ENCODE results near the gene RARS1. TPM values are rescaled to one million over a fixed set of nuclear protein-coding genes. Genes with fewer than 3 reads are reported as not detected.
A peak's percentile ranks its signal among the peaks of the same experiment; 100 is the strongest.

RARS1 gene
- 279 TPM for total RNA-seq

- peak; percentile 91 for DNase-seq
Measured at GRCh38 chr5:168486136-168486879, at the start of gene RARS1. RARS1 (plus strand) TSS chr5:168486471; CDS start chr5:168486499, 28 bp downstream.

DNA sequence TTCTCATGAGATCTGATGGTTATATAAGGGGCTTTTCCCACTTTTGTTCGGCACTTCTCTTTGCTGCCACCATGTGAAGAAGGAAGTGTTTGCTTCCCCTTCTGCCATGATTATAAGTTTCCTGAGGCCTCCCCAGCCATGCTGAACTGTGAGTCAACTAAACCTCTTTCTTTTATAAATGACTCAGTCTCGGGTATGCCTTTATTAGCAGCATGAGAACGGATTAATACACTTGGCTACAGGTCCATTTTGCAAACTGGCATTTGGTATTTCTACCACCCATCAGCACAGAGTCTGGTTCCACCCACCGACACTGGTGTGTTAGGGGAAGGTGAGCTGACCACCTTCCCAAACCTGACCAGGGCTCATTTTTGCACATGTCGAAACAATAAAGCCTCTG is 47.9 kb upstream of the RARS1 start:
- no peak for DNase-seq

DNA sequence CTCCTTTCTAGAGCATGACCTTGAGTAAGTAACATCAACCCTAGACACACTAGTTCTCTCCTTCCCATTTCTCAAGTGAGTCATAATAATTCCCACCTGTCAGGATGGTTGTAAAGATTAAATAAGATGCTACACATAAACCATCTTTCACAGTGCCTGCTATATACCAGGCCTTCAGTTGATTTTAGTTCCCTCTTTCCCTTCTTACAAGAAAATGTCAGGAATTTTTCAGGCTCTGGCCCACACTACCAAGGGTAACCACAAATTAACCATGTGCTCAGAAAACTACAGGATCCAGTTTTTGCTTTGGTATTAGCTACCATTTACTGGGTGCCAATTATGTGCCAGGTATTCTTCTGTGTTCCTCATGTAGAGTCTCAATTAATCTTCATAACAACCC is 42.7 kb upstream of the RARS1 start:
- DNase-seq, result no peak

- no peak for DNase-seq
Measured at GRCh38 chr5:168443950-168444700, 42.1 kb upstream of the RARS1 start.

- DNase-seq, result no peak
Measured at GRCh38 chr5:168446983-168447619, 39.2 kb upstream of the RARS1 start.

DNA sequence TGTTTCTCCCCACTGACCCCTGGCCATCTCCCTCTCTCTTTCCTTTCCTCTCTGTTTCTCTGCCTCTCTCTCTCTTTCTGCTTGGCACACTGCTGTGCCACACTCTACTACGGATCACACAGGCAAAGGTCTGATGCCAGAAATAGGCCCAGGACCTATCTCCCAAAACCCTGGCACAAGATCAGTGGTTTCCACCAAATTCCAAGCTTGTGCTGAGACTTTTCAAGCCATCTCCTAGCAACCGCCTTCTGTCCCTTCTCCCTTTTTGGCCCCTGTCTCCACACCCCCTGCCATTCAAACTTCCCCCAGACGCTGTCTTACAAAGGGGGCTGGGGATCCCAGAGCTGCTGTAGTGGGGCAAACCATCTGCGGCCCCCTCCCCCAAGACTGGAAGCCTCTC is 38.5 kb upstream of the RARS1 start:
- no peak for DNase-seq

GRCh38 chr5:168449166-168449565 is 37.1 kb upstream of the RARS1 start:
- DNase-seq, result no peak

- no peak for DNase-seq
Measured at GRCh38 chr5:168451565-168451964, 34.7 kb upstream of the RARS1 start.

GRCh38 chr5:168455201-168455600 is 31.1 kb upstream of the RARS1 start:
- DNase-seq, result no peak

GRCh38 chr5:168457542-168457941 is 28.7 kb upstream of the RARS1 start:
- no peak for DNase-seq

- DNase-seq, result no peak
Measured at GRCh38 chr5:168460606-168461005, 25.7 kb upstream of the RARS1 start.

- no peak for DNase-seq
Measured at GRCh38 chr5:168463081-168463480, 23.2 kb upstream of the RARS1 start.

DNA sequence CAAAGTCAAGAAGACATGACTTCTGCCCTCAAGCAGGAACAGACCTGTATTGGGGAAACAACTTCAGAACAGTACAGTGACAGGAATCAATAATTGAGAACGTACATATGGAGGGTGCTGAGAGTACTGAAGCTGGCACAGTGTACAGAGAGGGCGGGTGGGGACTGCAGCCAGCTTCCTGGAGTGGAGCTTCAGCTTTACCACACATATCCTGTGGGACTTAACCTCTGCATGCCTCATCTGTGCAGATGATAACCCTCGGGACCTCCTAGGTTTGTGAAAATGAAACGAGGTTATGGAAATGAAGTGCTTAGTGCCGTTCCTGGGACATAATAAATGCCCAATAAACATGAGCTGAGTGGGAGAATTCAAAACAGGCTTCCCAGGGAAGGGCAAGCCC is 22.1 kb upstream of the RARS1 start:
- DNase-seq, result no peak

DNA sequence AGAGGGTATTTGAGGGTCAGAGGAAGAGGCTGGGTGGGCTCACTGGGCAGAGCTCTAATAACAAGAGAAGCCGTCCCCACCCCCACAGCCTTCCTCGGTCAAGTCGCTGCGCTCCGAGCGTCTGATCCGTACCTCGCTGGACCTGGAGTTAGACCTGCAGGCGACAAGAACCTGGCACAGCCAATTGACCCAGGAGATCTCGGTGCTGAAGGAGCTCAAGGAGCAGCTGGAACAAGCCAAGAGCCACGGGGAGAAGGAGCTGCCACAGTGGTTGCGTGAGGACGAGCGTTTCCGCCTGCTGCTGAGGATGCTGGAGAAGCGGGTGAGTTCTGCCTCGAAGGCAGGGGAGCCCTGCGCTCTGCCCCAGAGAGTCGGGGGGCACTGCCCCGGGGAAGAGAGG is 21.6 kb upstream of the RARS1 start:
- DNase-seq, result no peak

GRCh38 chr5:168467755-168468330 is 18.4 kb upstream of the RARS1 start:
- no peak for DNase-seq

GRCh38 chr5:168468836-168469235 is 17.4 kb upstream of the RARS1 start:
- no peak for DNase-seq

GRCh38 chr5:168469816-168470215 is 16.5 kb upstream of the RARS1 start:
- DNase-seq, result no peak

DNA sequence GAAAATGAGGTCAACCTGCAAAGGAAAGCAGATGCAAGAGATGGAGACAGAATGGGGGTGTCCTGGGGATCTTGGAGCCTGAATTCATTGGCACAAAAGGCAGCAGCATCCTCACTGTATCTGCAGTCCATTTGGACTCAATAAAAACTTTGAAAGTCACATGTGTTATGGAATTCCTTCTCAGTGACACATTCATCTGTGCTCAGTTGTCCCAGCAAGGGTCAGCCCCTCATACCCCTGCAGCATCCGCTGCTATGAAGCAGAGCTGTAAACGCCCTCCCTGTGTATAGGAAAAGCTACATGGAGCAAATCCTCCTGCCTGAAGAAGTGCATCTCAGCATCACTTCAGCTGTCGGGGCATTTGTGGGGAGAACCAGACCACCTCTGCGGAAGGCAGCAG is 14.5 kb upstream of the RARS1 start:
- no peak for DNase-seq

DNA sequence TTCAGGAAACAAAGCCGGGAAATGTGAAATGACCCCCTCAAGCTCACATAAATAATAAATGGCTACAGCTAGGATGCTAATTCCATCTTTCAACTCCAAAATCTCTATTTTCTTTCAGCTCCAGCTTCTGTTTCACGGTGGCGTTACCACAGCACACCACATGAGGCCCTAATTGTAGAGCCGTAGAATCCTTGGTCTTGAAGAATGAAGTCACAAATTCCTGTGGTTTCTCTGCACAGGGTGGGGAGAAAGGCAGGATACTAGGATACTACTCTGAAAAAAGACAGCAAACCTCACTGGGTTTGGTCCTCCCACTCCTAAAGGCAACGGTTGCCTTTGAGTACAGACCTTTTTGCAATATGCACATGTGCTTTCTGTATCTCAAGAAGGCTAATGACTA is 13.9 kb upstream of the RARS1 start:
- no peak for DNase-seq

DNA sequence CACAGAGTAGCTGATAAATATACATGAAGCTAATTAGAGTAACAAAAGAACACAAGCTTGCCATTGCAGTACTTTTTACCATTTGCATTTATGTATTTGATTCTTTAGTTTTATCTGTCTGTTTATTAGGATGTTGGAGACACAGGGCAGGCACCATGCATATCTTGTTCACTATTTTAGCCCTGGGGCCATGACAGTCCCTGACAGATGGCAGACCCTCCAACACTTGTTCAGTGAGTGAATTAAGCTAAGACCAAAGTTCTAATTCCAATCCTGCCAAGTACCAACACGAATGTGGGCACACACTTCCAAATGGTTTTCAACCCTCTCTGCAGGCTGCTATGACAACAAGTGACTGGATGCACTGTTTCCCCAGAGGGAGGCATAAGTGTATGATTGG is 12.0 kb upstream of the RARS1 start:
- DNase-seq, result no peak

- DNase-seq, result no peak
Measured at GRCh38 chr5:168477060-168477459, 9.2 kb upstream of the RARS1 start.

GRCh38 chr5:168479166-168479565 is 7.1 kb upstream of the RARS1 start:
- DNase-seq, result no peak

DNA sequence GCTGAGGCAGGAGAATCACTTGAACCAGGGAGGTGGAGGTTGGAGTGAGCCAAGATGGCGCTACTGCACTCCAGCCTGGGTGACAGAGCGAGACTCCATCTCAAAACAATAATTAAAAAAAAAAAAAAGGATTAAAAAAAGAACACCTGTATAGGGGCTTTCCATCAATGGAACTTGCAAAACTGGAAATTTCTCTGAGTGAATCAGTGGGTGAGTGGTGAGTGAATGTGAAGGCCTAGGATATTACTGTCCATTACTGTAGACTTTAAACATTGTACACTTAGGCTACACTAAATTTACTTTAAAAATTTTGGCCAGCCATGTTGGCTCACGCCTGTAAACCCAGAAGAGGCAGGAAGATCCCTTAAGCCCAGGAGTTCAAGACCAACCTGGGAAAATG is 5.7 kb upstream of the RARS1 start:
- DNase-seq, result no peak
